Activated gamma-delta T cell (primary cell): ENCODE measurements around the gene BTBD17.

Experiments used
- DNase-seq: peaks from one replicate; lab custom pipeline; 2025; lab: John Stamatoyannopoulos, UW

Gene BTBD17

DNA sequence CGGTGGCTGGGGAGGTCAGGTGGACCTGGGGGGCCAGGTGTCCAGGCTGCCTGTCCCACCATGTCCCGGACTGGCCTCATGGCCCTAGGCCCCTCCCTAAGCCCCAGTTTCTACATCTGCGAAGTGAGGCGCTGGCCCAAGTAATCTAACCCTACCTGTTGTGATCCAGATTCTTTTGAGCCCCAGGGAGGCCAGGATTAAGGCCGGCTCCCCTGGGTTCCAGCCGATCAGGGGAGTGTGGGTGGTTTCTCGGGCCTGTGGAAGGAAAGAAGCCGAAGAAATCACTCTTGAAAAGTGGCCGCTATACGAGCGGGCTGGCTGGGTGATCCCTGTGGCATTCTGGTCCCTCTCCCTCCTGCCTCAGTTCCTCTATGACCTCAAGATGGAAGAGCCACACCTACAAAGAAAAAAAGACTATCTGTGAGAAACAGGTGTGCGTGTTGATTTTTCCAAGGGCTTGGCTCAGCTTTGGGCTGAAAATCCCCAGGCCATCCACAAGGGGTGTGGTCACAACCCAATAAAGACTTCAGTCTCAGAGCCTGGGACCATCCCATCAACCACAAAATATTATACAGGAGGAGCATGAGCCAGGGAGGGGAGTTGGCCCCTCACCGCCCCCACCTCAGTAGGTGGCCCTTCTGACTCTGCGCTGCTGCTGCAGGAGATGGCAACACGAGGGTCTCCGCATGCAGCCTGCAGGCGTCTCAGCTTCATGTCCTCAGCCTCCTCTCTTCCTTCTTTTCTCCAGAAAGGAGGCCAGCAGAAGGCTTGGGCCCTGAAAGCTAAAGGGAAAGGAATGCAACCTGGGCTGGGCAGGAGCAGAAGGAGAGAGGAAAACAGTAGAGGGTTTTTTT is 25.9 kb upstream of the BTBD17 start:
- DNase-seq: no peak

DNA sequence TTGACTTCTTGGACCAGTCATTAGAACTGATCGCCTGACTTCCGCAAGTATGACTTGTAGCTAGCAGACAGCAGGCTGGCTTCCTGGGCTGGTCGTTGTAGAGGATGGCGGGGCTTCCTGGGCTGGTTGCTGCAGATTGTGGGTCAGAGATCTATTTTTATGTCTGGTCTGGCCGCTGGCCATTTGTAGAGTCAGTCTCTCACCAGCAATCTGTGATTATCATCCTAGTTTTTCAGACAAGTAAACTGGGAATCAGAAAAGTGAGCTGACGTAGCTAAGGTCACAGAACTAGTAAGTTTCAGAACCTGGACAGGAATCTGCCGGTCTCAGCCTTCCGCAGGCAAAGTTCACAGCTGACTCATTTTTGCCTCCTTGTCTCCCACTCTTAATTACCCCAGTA is 24.7 kb upstream of the BTBD17 start:
- no peak for DNase-seq

DNA sequence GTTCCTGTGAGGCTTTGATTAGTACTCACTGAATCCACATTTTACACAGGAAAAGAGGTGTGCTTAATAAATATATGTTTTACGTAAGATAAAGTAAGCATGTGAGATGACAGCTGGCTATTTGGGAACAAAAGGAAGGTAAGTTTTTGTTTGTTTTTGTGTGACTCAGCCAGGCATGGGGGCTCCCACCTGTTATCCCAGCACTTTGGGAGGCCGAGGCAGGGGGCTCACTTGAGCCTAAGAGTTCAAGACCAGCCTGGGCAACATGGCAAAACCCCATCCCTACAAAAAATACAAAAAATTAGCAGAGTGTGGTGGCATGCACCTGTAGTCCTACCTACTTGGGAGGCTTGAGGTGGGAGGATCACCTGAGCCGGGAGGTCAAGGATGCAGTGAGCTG is 23.5 kb upstream of the BTBD17 start:
- no peak for DNase-seq

DNA sequence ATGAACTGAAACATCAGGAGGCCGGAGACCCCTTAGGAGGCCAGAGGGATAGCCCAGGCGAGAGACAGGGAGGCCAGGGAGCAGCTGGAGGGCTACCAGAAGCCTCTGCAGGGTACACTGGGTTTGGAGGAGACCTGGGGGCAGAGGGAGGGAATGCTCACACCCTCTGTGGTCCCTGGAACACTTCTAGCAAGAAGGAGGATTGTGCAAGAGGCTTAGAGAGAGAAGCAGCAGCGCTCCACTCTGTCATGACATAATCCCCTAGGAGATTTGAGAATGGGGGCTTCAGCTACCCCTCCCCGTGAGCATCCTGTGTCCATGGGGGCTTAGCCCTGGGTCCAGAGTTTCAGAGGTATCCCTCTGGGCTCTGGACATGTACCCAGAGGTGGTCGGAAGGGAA is 21.5 kb upstream of the BTBD17 start:
- DNase-seq: no peak

DNA sequence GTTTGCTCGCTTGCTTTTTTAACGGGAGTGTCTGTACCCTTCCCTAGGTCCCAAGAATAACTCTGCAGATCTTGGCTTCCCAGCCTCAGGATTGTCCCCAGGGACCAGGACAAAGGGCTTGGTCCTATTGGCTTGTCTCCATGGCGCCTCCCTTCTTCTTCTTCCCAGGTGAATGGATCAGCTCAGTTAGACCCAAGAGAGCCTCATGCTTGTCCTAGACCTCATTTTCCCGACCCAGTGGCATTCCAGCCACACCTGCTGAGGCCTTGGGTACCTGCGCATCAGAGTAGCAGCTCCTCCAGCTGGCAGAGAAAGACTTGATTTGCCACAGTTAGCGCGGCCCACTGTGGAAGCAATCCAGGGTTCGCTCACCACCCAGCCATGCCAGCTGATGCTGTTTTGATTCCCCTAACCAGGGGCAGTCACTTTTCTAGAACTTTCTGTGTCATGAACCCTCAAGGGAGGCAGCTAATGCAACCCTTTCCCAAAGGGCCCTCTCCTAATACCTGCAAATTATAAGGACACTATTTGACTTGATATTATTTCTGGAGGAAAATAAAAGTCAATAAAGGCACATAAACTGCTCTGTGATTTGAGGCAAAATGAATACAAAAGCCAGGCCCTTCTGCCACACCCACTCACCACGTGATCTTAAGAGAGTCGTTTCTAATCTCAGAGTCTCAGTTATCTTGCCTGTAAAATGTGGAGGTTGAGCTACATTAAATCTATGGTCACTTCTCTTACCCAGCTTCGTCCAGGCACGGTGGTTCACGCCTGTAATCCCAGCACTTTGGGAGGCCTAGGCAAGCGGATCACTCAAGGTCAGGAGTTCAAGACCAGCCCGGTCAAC is 19.5 kb upstream of the BTBD17 start:
- DNase-seq: no peak

DNA sequence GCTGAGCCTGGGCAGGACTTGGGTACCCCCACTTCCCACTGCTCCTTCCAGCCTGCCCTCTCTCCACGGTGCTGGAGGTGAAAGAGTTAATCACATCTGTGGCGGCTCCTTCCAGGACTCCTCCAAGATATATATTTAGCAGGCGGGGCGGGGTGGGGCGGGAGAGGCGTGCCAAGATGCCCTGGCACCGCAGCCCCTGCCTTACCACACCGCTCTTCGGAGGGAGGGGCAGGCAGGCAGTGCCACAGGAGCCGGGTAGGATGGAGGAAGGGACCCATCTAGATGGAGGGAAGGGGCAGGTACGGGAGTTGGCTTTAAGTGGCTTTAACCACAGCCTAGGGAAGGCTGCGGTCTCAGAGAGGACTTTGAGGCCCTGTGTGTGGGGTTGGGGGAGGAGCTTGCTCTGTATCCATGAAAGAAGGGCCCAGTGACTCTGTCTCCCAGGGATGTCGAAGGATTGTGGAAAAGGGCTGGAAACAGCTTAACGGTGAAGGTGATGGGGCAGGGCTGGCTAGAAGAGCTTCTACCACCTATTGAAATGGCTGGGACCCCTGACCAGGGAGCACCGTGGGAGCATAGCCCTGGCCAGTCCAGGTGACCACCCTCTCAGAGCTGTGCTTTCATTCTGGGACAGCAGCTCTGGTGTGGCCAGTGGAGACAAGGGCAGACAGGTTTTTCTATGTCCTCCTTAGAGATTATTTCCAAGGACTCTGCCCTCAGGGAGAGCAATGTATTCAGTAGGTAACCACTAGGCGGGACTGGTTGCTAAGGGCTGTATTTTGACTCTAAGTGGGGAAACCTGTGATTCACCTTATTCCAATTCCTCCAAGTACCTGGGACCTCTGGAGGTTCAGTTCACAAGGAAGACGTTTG is 18.7 kb upstream of the BTBD17 start:
- no peak for DNase-seq

DNA sequence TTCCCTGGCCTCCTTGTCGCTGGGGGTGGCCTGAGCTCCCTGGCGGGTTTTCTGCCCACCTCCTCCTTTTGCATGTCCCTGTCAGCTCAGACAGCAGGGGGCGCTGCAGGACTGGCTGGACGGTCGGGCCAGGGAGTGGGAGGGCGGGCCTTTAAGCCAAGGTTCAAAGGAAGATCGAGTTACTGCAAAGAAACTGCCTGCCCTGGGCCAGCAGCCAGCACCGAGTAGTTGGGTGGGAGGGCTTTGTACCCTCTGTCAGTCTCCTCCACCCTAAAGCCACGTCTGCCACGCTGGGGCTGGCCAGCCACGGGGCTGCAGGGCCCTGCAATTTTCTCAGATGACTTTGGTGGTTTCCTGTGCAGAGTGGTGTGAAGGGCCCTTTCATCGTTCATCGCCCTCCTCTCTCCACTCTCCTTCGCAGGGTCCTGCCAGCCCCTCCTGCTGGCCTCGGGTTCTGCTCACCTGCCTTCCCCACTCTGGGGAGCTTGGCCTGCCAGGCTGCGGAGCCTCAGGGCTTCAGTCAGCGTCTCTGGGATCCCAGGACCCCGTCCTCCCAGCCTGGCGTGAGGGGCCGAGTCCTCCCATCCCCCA is 17.9 kb upstream of the BTBD17 start:
- DNase-seq: peak; percentile 55

DNA sequence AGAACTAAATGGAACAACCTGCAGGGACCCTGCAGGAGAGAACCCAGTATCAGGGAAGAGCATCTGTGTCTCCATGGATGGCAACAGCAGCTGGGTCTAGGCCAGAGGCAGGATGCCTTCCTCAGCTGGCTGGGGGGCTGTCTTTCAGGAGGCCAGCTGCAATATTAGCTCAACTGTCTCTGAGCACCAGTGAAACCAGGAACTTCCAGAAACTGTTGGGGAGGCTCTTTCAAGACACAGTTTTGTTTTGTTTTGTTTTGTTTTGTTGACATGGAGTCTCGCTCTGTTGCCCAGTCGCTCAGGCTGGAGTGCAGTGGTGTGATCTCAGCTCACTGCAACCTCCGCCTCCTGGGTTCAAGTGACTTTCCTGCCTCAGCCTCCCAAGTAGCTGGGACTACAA is 13.2 kb upstream of the BTBD17 start:
- DNase-seq: no peak

DNA sequence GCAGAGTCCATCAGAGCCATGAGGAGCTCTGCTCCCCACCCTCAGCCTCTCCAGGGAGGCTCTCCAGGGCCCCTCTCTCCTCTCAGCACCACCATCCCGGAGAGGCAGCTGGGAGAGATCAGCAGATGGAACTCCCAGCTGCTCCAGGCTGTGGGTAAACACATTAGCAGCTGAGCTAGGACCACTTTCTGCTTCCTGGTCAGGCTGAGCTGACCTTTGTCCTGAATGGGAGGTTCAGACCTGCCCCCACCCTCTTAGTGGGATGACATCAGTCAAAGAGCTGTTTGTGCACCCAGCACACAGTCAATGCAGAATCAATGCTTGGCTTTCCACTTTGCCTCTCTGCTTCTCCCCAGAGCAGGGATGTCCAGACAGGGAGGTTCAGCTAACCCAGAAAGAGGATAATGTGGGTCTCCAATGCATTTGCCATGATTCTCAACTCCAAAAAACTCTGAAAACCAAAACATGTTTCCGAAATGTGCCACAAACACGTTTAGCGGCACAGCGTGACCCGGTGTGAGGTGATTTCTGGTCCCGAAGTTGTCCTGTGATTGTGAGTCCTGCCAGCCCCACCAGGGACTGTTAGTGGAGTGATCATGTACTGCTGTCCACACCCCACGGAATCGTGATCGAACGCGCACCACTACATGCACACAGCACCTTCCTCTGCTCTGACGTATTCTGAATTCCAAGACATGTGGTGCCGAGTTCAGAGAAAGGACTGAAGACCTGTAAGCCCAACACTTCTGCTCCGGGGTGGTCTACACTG is 12.4 kb upstream of the BTBD17 start:
- no peak for DNase-seq

DNA sequence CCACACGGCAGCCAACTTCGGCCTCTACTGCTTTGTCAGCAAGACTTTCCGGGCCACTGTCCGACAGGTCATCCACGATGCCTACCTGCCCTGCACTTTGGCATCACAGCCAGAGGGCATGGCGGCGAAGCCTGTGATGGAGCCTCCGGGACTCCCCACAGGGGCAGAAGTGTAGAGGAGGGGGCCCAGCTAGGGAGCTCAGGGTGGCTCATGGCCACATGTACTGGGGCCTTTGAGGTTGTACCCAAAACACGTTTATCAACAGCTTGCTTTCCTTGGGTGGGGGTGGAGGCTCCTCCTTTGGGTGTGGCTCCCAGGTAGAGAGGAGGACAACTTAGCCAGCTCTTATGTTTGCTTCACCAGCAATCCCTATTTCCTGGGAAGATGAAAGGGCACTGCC is 10.8 kb upstream of the BTBD17 start:
- no peak for DNase-seq

DNA sequence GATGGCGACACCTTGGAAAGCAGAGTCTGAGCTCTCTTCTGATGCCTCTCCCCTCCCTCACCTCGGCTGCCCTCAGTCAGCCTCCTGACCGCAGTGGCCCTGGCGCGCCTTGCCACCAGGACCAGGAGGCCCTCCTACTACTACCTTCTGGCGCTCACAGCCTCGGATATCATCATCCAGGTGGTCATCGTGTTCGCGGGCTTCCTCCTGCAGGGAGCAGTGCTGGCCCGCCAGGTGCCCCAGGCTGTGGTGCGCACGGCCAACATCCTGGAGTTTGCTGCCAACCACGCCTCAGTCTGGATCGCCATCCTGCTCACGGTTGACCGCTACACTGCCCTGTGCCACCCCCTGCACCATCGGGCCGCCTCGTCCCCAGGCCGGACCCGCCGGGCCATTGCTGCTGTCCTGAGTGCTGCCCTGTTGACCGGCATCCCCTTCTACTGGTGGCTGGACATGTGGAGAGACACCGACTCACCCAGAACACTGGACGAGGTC is 10.0 kb upstream of the BTBD17 start:
- DNase-seq: no peak

DNA sequence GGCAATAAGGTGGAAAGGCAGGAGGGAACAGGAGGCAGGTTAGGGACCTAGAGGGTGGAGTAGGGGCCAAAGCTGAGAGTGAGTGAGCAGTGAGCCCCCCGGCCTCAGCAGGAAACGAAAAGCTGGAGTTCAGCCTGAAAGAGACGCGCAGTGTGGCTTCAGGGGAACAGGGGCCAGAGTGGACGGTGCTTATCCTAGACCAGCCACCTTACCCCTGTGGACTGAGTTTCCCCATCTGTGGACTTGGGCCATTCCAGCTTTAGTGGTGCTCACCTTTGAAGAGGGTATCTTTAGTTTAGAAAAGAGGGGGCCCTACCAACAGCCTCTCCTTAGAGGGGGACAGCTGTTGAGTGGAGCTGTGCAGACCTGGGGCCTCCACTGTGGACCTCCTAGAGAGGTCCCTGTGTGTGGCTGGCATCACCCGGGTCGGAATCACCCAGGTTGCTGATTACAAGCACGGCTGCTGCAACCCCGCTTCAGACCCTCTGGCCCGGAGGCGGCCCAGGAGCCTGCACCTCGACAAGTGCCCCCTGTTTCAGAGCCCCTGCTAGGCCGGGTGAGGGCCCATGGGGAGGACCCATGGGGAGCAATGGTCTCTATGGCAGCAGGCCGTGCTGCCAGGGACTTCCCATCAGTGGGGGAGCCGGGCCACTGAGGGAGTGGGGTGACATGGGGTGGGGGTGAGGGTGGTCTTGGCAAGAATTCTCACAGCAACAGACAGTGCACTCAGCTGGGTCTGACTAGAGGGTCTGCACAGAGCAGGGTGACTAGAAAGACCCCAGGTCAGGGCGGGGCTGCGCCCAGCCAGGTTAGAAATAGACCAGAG is 8.2 kb upstream of the BTBD17 start:
- no peak for DNase-seq

DNA sequence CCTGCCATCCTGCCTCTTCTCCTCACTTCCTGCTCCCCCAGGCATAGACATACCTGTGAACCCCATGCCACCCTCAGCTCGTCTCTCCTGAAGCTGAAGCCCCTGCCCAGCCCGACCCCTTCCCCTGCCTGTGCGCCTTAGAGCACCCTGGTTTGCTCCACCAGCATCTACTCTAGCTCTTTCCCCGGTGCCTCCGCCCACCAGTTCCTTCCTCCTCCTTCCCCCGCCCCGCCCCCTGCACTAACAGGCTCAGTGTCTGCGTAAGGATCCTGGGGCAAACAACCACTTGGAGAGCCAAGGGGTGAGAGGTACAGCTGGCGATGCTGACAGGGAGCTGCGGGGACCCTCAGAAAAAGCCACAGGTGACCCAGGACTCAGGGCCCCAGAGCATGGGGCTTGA is 7.6 kb upstream of the BTBD17 start:
- DNase-seq: no peak

DNA sequence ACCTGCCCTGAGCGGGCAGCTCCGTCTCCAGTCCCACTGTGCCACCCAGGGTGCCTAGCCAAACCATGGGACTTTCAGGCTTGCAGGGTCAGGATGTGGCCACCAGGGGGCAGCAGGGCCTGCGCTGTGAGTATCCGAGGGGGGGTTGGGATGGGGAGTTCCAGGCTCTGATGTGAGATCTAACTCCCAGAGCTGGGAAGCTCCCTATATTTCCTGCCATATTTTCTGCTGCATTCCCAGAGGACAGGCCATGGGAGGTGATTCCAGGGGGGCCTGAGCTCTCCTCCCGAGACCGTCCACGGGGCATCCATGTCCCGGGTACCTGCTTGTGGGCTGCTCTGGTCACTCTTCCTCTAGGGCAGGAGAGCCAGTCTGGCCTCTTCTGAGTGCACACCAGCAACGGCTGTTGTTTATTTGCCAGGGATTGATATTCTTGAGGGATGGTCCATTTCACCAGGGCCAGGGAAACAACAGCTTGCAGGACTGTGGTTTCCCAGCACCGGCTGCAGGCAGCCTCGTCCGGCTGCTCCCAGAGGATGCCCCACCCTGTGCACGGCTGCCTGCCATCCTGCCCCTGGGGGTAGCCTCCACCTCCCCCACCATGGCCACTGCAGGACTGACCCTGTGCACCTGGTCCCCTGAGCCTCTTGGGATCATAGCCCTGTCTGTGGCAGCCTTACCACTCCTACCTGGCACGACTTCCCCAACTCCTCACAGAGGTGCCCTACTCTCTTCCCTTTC is 6.8 kb upstream of the BTBD17 start:
- DNase-seq: no peak

DNA sequence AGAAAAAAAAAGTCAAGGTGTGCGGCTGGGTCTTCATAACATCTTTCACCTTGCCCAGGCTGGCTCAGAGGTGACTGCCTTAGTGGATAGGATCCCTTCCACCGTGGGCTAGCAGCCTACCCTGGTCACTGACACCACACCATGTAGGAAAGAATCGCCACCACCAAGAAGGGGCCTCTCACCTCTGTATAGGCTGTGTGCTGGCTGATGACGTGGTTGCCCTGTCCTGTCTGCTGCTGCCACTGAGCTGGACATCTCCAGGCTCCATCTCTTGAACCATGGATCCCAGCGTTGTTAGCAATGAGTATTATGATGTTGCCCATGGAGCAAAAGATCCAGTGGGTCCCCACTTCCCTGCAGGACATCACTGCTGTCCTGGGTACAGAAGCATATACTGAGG is 5.5 kb upstream of the BTBD17 start, which contains the start of gene GPR142:
GPR142 (plus strand) TSS at position 301 of the 400 bp plus-strand sequence. CDS start 2,035 bp downstream, outside the sequence.
- no peak for DNase-seq

DNA sequence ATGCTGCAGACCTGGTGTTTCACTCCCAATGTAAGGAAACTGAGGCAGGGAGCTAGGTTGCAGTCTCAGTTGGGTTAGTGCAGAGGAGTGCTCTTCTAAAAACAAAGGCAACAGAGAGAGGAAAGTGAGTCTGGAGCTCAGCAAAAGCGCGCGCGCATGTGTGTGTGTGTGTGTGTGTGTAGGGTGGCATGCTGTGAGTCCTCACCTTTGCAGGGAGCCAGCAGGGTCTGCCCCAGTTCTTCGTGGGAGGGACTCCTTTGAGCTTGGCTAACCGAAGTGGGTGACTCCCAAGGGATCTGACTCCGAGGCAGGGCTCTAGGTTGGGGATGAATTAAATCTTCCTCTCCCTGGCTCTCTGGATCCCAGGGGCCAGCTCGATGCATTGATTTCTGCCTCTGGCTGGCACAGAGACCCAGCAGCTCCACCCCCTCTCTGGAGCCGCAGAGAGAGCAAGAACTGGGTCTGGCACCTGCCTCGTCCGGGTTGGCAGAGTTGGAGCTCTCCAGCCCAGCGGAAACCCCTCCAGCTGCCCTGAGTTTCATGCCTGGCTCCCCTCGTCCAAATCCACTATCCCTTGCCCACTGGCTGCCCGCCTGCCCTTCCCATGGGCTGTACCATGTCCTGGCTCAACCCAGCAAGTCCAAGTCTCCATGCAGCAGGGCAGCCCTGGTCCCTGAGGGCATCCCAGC is 1.3 kb upstream of the BTBD17 start:
- DNase-seq: no peak

DNA sequence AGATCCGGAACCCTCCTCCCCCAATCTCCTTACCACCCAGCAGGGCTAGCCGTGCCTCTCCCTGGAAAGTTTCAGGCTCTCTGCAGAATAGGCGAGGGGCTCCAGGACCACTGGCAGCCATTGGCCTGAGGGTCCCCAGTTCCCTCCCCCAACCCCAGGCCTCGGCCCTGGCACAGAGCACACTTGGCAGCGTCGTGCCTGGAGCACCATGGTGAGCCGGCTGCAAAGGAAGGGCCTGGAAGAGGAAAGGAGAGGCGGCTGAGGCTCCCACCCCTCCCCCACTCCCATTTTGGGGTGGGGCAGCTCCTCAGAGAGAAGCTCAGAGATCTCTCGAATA is 369 bp upstream of the BTBD17 start:
- DNase-seq: no peak

DNA sequence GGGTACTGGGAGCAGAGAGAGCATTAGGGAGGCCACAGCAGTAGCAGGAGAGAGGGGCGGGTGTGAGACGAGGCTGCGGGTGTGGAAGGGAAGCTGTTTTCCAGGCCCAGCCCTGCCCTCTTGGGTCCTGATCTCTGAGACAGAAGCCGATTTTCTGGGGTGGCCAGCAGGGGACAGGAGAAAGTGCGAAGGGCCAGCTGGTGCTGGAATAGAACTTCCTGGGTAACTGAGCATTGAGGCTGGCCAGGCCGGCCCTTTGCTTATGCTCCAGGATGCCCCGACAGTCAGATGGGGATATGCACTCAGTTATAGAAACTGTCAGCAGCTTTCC is 804 bp downstream of the BTBD17 start:
- DNase-seq: no peak

DNA sequence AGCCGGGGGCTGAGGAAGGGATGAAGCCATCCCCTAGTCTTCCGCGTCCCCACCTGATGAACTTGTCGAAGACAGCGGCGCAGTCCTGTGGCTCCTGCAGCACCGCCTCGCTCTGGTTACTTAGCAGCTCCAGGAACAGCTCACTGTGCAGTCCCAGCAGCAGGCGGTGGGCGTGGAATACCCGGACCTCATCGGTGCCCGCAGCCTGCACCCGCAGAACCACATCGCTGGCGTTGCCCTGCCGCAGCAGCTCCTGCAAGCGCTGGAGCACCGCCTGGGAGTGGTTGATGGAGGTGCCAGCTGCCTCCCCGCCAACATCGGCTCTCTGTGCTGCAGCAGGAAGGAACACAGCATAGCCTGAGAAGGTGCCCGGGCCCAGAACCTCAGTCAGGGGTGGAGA is 1.8 kb downstream of the BTBD17 start:
- DNase-seq: no peak
